H9 (cell line): ENCODE data around the gene PARVB. TPM values are rescaled to one million over a fixed set of nuclear protein-coding genes. Genes with fewer than 3 reads are reported as not detected.

Source experiments
- DNase-seq: peaks from one replicate; pipeline ENCODE4 v3.0.0-alpha.2; 2017
- H2AFZ ChIP-seq: one replicate; pipeline ENCODE4 v1.6.1; 2013; ENCODE audit warnings: mild to moderate bottlenecking, low read length, control low read depth, moderate library complexity
- H2AK5ac ChIP-seq: 2 replicates; pipeline ENCODE4 v1.6.1; 2013; ENCODE audit warnings: low read length, control low read depth, mixed read lengths; ENCODE audit not compliant: insufficient read length
- H2BK120ac ChIP-seq: one replicate; pipeline ENCODE4 v1.6.1; 2013; ENCODE audit warnings: low read depth, mild to moderate bottlenecking, low read length, control low read depth, inconsistent platforms; ENCODE audit not compliant: poor library complexity, severe bottlenecking
- H2BK12ac ChIP-seq: 2 replicates; pipeline ENCODE4 v1.6.1; 2013; ENCODE audit warnings: low read length, control low read depth, mixed read lengths, low read depth; ENCODE audit not compliant: insufficient read length
- H2BK15ac ChIP-seq: 2 replicates; pipeline ENCODE4 v1.6.1; 2013; ENCODE audit warnings: low read depth, low read length, control low read depth
- H2BK20ac ChIP-seq: one replicate; pipeline ENCODE4 v1.6.1; 2013; ENCODE audit warnings: low read depth, mild to moderate bottlenecking, low read length, control low read depth, inconsistent platforms; ENCODE audit not compliant: poor library complexity, severe bottlenecking
- H2BK5ac ChIP-seq: 2 replicates; pipeline ENCODE4 v1.6.1; 2013; ENCODE audit warnings: low read length, control low read depth, mixed read lengths; ENCODE audit not compliant: insufficient read length
- H3K14ac ChIP-seq: 2 replicates; pipeline ENCODE4 v1.6.1; 2013; ENCODE audit warnings: low read length, control low read depth; ENCODE audit not compliant: insufficient read depth
- H3K18ac ChIP-seq: 2 replicates; pipeline ENCODE4 v1.6.1; 2013; ENCODE audit warnings: low read depth, mild to moderate bottlenecking, mixed read lengths, low read length, control low read depth; ENCODE audit not compliant: insufficient read length
- H3K23ac ChIP-seq: 2 replicates; pipeline ENCODE4 v1.6.1; 2013; ENCODE audit warnings: low read length, control low read depth, mixed read lengths, low read depth; ENCODE audit not compliant: insufficient read length
- H3K23me2 ChIP-seq: 2 replicates; pipeline ENCODE4 v1.6.1; 2013; ENCODE audit warnings: low read depth, mild to moderate bottlenecking, mixed read lengths, low read length, control low read depth; ENCODE audit not compliant: insufficient read length, poor library complexity, severe bottlenecking
- H3K27ac ChIP-seq: 2 replicates; pipeline ENCODE4 v1.5.1; 2013; ENCODE audit warnings: low read length, control low read depth, mixed read lengths, low read depth; ENCODE audit not compliant: insufficient read length
- H3K27me3 ChIP-seq: 2 replicates; pipeline ENCODE4 v1.6.1; 2013; ENCODE audit warnings: low read length, control low read depth, inconsistent platforms; ENCODE audit not compliant: insufficient read depth
- H3K4ac ChIP-seq: 2 replicates; pipeline ENCODE4 v1.6.1; 2013; ENCODE audit warnings: low read depth, mild to moderate bottlenecking, control low read depth, inconsistent platforms, low read length, moderate library complexity
- H3K4me1 ChIP-seq: 2 replicates; pipeline ENCODE4 v1.6.1; 2013; ENCODE audit warnings: low read length, control low read depth, inconsistent platforms; ENCODE audit not compliant: insufficient read depth
- H3K4me2 ChIP-seq: 2 replicates; pipeline ENCODE4 v1.6.1; 2013; ENCODE audit warnings: low read length, control low read depth, mixed read lengths; ENCODE audit not compliant: insufficient read length, insufficient read depth
- H3K56ac ChIP-seq: 2 replicates; pipeline ENCODE4 v1.6.1; 2013; ENCODE audit warnings: low read depth, mild to moderate bottlenecking, mixed read lengths, low read length, control low read depth; ENCODE audit not compliant: insufficient read length
- H3K79me1 ChIP-seq: 2 replicates; pipeline ENCODE4 v1.6.1; 2013; ENCODE audit warnings: low read depth, mild to moderate bottlenecking, moderate library complexity, low read length, control low read depth, inconsistent platforms; ENCODE audit not compliant: insufficient read depth, poor library complexity, severe bottlenecking
- H3K79me2 ChIP-seq: 2 replicates; pipeline ENCODE4 v1.6.1; 2013; ENCODE audit warnings: low read length, control low read depth, inconsistent platforms; ENCODE audit not compliant: insufficient read depth
- H3K9ac ChIP-seq: 2 replicates; pipeline ENCODE4 v1.6.1; 2013; ENCODE audit warnings: low read length, control low read depth, mixed read lengths; ENCODE audit not compliant: insufficient read length; ENCODE audit errors: extremely low read depth
- H3K9me3 ChIP-seq: one replicate; pipeline ENCODE4 v1.6.1; 2013; ENCODE audit warnings: low read depth, low read length, inconsistent platforms; ENCODE audit not compliant: control insufficient read depth
- H3T11ph ChIP-seq: one replicate; pipeline ENCODE4 v1.6.1; 2013; ENCODE audit warnings: mild to moderate bottlenecking, low read length, control low read depth, inconsistent platforms
- H4K20me1 ChIP-seq: one replicate; pipeline ENCODE4 v1.6.1; 2013; ENCODE audit not compliant: control insufficient read depth, insufficient read length, insufficient read depth
- H4K5ac ChIP-seq: 2 replicates; pipeline ENCODE4 v1.6.1; 2013; ENCODE audit warnings: low read depth, mild to moderate bottlenecking, mixed read lengths, low read length, control low read depth; ENCODE audit not compliant: insufficient read length
- H4K8ac ChIP-seq: replicated peaks from 2 replicates; pipeline ENCODE4 v1.6.1; 2013; ENCODE audit warnings: low read length, control low read depth, mixed read lengths, low read depth; ENCODE audit not compliant: insufficient read length
- H4K91ac ChIP-seq: 2 replicates; pipeline ENCODE4 v1.6.1; 2013; ENCODE audit warnings: low read depth, mild to moderate bottlenecking, moderate library complexity, mixed read lengths, low read length, control low read depth; ENCODE audit not compliant: insufficient read length
- H3K27ac Mint-ChIP-seq, 3 experiments: 2 replicates in 2 of 3; 3 replicates in 1 of 3; pipeline ENCODE4 v1.8.0; 2020 to 2021; ENCODE audit warnings: mixed read lengths in 3 of 3, mild to moderate bottlenecking in 1 of 3, moderate library complexity in 1 of 3
- H3K27me3 Mint-ChIP-seq: 2 replicates; pipeline ENCODE4 v1.8.0; 2021; ENCODE audit warnings: low read depth, mild to moderate bottlenecking, moderate library complexity, mixed read lengths
- H3K36me3 Mint-ChIP-seq, 3 experiments: 2 replicates in 2 of 3; 3 replicates in 1 of 3; pipeline ENCODE4 v1.8.0; 2020 to 2021; ENCODE audit warnings: low read depth in 3 of 3, mixed read lengths in 3 of 3; ENCODE audit not compliant: insufficient read depth in 1 of 3
- H3K4me1 Mint-ChIP-seq, 2 experiments: 2 replicates each; pipeline ENCODE4 v1.8.0; 2020; ENCODE audit warnings: mixed read lengths in 2 of 2
- H3K4me3 Mint-ChIP-seq, 2 experiments: 2 replicates in 1 of 2; 3 replicates in 1 of 2; pipeline ENCODE4 v1.8.0; 2020 to 2021; ENCODE audit warnings: mild to moderate bottlenecking in 2 of 2, mixed read lengths in 2 of 2, moderate library complexity in 1 of 2
- H3K9me3 Mint-ChIP-seq, 2 experiments: 2 replicates in 1 of 2; 3 replicates in 1 of 2; pipeline ENCODE4 v1.8.0; 2020; ENCODE audit warnings: mild to moderate bottlenecking in 2 of 2, mixed read lengths in 2 of 2, moderate library complexity in 1 of 2
- CTCF ChIP-seq: fragments of 200-600 bp; sonication (generic); conservative IDR thresholded peaks from 3 replicates; pipeline ENCODE4 v1.8.0; 2021; ENCODE audit warnings: antibody characterized with exemption, mild to moderate bottlenecking
- WGBS: extraction: QIAGEN DNeasy Blood & Tissue Kit; methylation state at CpG from one replicate; pipeline ENCODE4 v1.1.7; 2013; ENCODE audit warnings: missing lambda C conversion rate, low lambda C conversion rate, mixed read lengths; ENCODE audit not compliant: insufficient read length; ENCODE audit errors: extremely low coverage; 5-methylcytosine and 5-hydroxymethylcytosine counted together
- total RNA-seq: library from RNA; stranded (reverse); gene quantifications from 2 replicates; pipeline ENCODE4 v1.2.1, GENCODE V29; 2021

The PARVB gene
- total RNA-seq, 1 experiment from 2014 or later, result 15.6 TPM

GRCh38 chr22:44087089-44087430 is 63.0 kb downstream of the PARVB start:
- Mint-ChIP-seq H3K27ac (no peak overlapping the region), H3K27me3 (no peaks in the 10 kb centered on the region; the same call in none of the 2 replicates), H3K4me3 (no peak overlapping the region), H3K9me3 (no peaks in the 10 kb centered on the region), H3K4me1 (peaks cover 29 to 32% of the 10 kb centered on the region in 2 experiments), H3K36me3 (no peaks in the 10 kb centered on the region; a peak in 2 of 7 replicates)
- H4K20me1 ChIP-seq, result no peaks in the 10 kb centered on the region
- H2BK12ac ChIP-seq, result no peak overlapping the region
- no peaks in the 10 kb centered on the region for H3K4me1 ChIP-seq
- no peak overlapping the region for H3K23ac ChIP-seq
- H4K91ac ChIP-seq, result no peak overlapping the region
- H2AFZ ChIP-seq, result no peak overlapping the region
- H2AK5ac ChIP-seq, result no peak overlapping the region
- no peaks in the 10 kb centered on the region for H3K9me3 ChIP-seq
- H3K79me2 ChIP-seq, result no peaks in the 10 kb centered on the region
- H2BK15ac ChIP-seq, result no peak overlapping the region
- DNase-seq, result no peak
- H2BK5ac ChIP-seq, result no peak overlapping the region
- H3K79me1 ChIP-seq, result no peaks in the 10 kb centered on the region
- H3T11ph ChIP-seq, result no peak overlapping the region
- no peak overlapping the region for H3K27ac ChIP-seq
- no peak overlapping the region for H4K8ac ChIP-seq
- no peak overlapping the region for H3K4ac ChIP-seq
- H3K9ac ChIP-seq, result no peak overlapping the region
- H3K56ac ChIP-seq, result no peak overlapping the region
- H3K27me3 ChIP-seq, result no peaks in the 10 kb centered on the region
- no peak for TF ChIP-seq CTCF
- H2BK120ac ChIP-seq, result no peak overlapping the region
- no peaks in the 10 kb centered on the region for H3K23me2 ChIP-seq
- H3K14ac ChIP-seq, result no peak overlapping the region
- H4K5ac ChIP-seq, result no peak overlapping the region
- H3K18ac ChIP-seq, result no peak overlapping the region
- no peak overlapping the region for H2BK20ac ChIP-seq
- no CpG with 5 or more reads among the region's 4 CpGs for WGBS
- no peak overlapping the region for H3K4me2 ChIP-seq
